HepG2 (cell line): ENCODE results near the gene CD33. TPM values are rescaled to one million over a fixed set of nuclear protein-coding genes. Genes with fewer than 3 reads are reported as not detected.

Experiments
- ATAC-seq: fragments of 200-7000 bp; cut with Tn5 transposase; 3 replicates; pipeline ENCODE4 v1.9.1; 2020; ENCODE audit warnings: mild to moderate bottlenecking, moderate library complexity
- BruUV-seq: library from RNA; stranded (reverse); fragments of 400-500 nt; replicated peaks from 2 replicates; lab custom pipeline; 2021; lab: Mats Ljungman, UMichigan
- CTCF ChIA-PET: fragments of 300-600 bp; formaldehyde crosslinking; extraction: SDS; loops from one replicate; lab custom pipeline; 2021; ENCODE audit warnings: low total read pairs, inconsistent platforms, low intra/inter-chr PET ratio; lab: Yijun Ruan, JAX
- POLR2A ChIA-PET: fragments of 350-600 bp; sonication (Branson Sonifier 250); formaldehyde crosslinking; loops from one replicate; lab custom pipeline; 2020; ENCODE audit warnings: antibody characterized with exemption, inconsistent platforms; lab: Yijun Ruan, JAX
- DNase-seq: peaks from one replicate; pipeline ENCODE4 v3.0.0-alpha.2; 2015; ENCODE audit warnings: low spot score
- FAIRE-seq: peaks from 3 replicates; lab custom pipeline; 2011; peaks lifted over from hg19 to GRCh38; lab: Jason Lieb, UNC
- H2AFZ ChIP-seq: one replicate; pipeline ENCODE4 v1.6.1; 2011; ENCODE audit warnings: low read length, inconsistent platforms
- H3K27ac ChIP-seq: fragments of 300-600 bp; 3 replicates; pipeline ENCODE4 v1.8.0; 2011; ENCODE audit warnings: mixed run types, mild to moderate bottlenecking, mixed read lengths, low read length, inconsistent platforms; ENCODE audit not compliant: insufficient read depth; ENCODE audit errors: extremely low read length
- H3K27me3 ChIP-seq, 2 experiments: fragments of 200-600 bp in 1 of 2; 2 replicates in 1 of 2; 3 replicates in 1 of 2; pipeline versions ENCODE4 v1.6.0 to v1.8.0; 2011; ENCODE audit warnings: low read length in 2 of 2, mild to moderate bottlenecking in 2 of 2, moderate library complexity in 2 of 2, inconsistent platforms in 1 of 2; ENCODE audit not compliant: insufficient read depth in 2 of 2, control insufficient read depth in 1 of 2
- H3K36me3 ChIP-seq, 2 experiments: fragments of 200-600 bp in 1 of 2; replicated peaks in 1 of 2; 2 replicates in 1 of 2; 3 replicates in 1 of 2; pipeline versions ENCODE4 v1.5.1 to v1.8.0; 2011; ENCODE audit warnings: low read length in 2 of 2, inconsistent platforms in 1 of 2; ENCODE audit not compliant: insufficient read depth in 2 of 2, control insufficient read depth in 1 of 2
- H3K4me1 ChIP-seq: 2 replicates; pipeline ENCODE4 v1.5.1; 2012; ENCODE audit warnings: low read length, inconsistent platforms; ENCODE audit not compliant: insufficient read depth
- H3K4me2 ChIP-seq: 2 replicates; pipeline ENCODE4 v1.6.0; 2011; ENCODE audit warnings: low read depth, low read length, inconsistent platforms
- H3K4me3 ChIP-seq, 3 experiments: fragments of 200-600 bp in 1 of 3; sonication (generic), shearing (Covaris generic) in 1 of 3; replicated peaks in 1 of 3; 2 replicates each; pipeline ENCODE4 v1.5.1; 2011 to 2016; ENCODE audit warnings: low read length in 3 of 3, inconsistent platforms in 2 of 3, low read depth in 2 of 3, mild to moderate bottlenecking in 2 of 3, control low read depth in 1 of 3, mixed read lengths in 1 of 3; ENCODE audit not compliant: insufficient read depth in 1 of 3
- H3K79me2 ChIP-seq: one replicate; pipeline ENCODE4 v1.6.1; 2011; ENCODE audit warnings: low read length, inconsistent platforms; ENCODE audit not compliant: insufficient read depth
- H3K9ac ChIP-seq: 2 replicates; pipeline ENCODE4 v1.6.0; 2011; ENCODE audit warnings: mild to moderate bottlenecking, low read depth, low read length, inconsistent platforms; ENCODE audit not compliant: insufficient read depth
- H3K9me3 ChIP-seq: 2 replicates; pipeline ENCODE4 v1.5.1; 2012; ENCODE audit warnings: mild to moderate bottlenecking, low read length
- H4K20me1 ChIP-seq: 2 replicates; pipeline ENCODE4 v1.6.0; 2011; ENCODE audit warnings: inconsistent platforms, mild to moderate bottlenecking, low read length, moderate library complexity; ENCODE audit not compliant: insufficient read depth
- ASH2L ChIP-seq: fragments of 300-600, 200-600 bp; sonication (generic); IDR thresholded peaks from 2 replicates; pipeline ENCODE4 v1.7.0; 2017; ENCODE audit warnings: low read depth, mild to moderate bottlenecking, moderate library complexity, mixed read lengths, low read length; ENCODE audit not compliant: insufficient read length
- BRCA1 ChIP-seq: sonication (generic); formaldehyde crosslinking; IDR thresholded peaks from 2 replicates; pipeline ENCODE4 v1.4.0; 2020; ENCODE audit warnings: missing genetic modification reagents
- E2F5 ChIP-seq: sonication (generic); formaldehyde crosslinking; conservative IDR thresholded peaks from 2 replicates; pipeline ENCODE4 v1.4.0; 2020; ENCODE audit warnings: missing genetic modification reagents
- GATA4 ChIP-seq: sonication (generic); IDR thresholded peaks from 2 replicates; pipeline ENCODE4 v1.6.1; 2016; ENCODE audit warnings: antibody characterized with exemption, low read depth, borderline replicate concordance
- GATAD1 ChIP-seq: IDR thresholded peaks from 2 replicates; pipeline ENCODE4 v1.6.1; 2016; ENCODE audit warnings: missing genetic modification reagents, missing compliant biosample characterization
- KDM5A ChIP-seq: fragments of 200-600 bp; sonication (generic); IDR thresholded peaks from 2 replicates; pipeline ENCODE4 v1.7.0; 2018; ENCODE audit warnings: antibody characterized with exemption, mild to moderate bottlenecking, low read length, borderline replicate concordance
- MLX ChIP-seq: IDR thresholded peaks from 2 replicates; pipeline ENCODE4 v1.6.1; 2016
- NFE2L2 ChIP-seq: fragments of 150-350 bp; IDR thresholded peaks from 2 replicates; pipeline ENCODE4 v1.6.1; 2014; ENCODE audit warnings: low read length
- NR2C2 ChIP-seq: sonication (generic); formaldehyde crosslinking; IDR thresholded peaks from 2 replicates; pipeline ENCODE4 v1.4.0; 2020; ENCODE audit warnings: missing genetic modification reagents, mild to moderate bottlenecking, moderate library complexity, borderline replicate concordance
- ONECUT2 ChIP-seq: sonication (generic); formaldehyde crosslinking; IDR thresholded peaks from 2 replicates; pipeline ENCODE4 v1.4.0; 2020; ENCODE audit warnings: missing genetic modification reagents
- SP2 ChIP-seq: sonication (generic); formaldehyde crosslinking; IDR thresholded peaks from 2 replicates; pipeline ENCODE4 v1.5.1; 2020; ENCODE audit warnings: mild to moderate bottlenecking, missing genetic modification reagents
- TEF ChIP-seq: sonication (generic); formaldehyde crosslinking; IDR thresholded peaks from 2 replicates; pipeline ENCODE4 v1.5.0; 2020; ENCODE audit warnings: missing genetic modification reagents
- TOE1 ChIP-seq: sonication (generic); formaldehyde crosslinking; IDR thresholded peaks from 2 replicates; pipeline ENCODE4 v1.4.0; 2020; ENCODE audit warnings: mild to moderate bottlenecking, missing genetic modification reagents
- ZFP82 ChIP-seq: sonication (generic); formaldehyde crosslinking; IDR thresholded peaks from 2 replicates; pipeline ENCODE4 v1.5.1; 2020; ENCODE audit warnings: mild to moderate bottlenecking, missing genetic modification reagents, borderline replicate concordance
- ZNF160 ChIP-seq: sonication (generic); formaldehyde crosslinking; IDR thresholded peaks from 2 replicates; pipeline ENCODE4 v1.8.0; 2022; ENCODE audit warnings: mild to moderate bottlenecking, inconsistent platforms, missing genetic modification reagents
- ZNF44 ChIP-seq: sonication (generic); formaldehyde crosslinking; IDR thresholded peaks from 2 replicates; pipeline ENCODE4 v1.5.1; 2020; ENCODE audit warnings: mild to moderate bottlenecking, missing genetic modification reagents
- ZNF543 ChIP-seq: sonication (generic); formaldehyde crosslinking; IDR thresholded peaks from 2 replicates; pipeline ENCODE4 v1.4.0; 2020; ENCODE audit warnings: mild to moderate bottlenecking, missing genetic modification reagents
- ZNF792 ChIP-seq: IDR thresholded peaks from 2 replicates; pipeline ENCODE4 v1.6.1; 2016
- WGBS: methylation state at CpG from one replicate; pipeline ENCODE4 v1.1.6; 2017; ENCODE audit warnings: low lambda C conversion rate; 5-methylcytosine and 5-hydroxymethylcytosine counted together
- in situ Hi-C: cut with HindIII; loops from 2 replicates; pipeline ENCODE4 v1.10.0; 2017; ENCODE audit warnings: low pct_unique_long_range_greater_than_20kb; ENCODE audit not compliant: extremely low pct_ligation_motif_present
- intact Hi-C: fragments of 100-400 bp; cut with micrococcal nuclease; formaldehyde crosslinking; loops from one replicate; pipeline ENCODE4 v1.10.0; 2022; ENCODE audit not compliant: unreplicated experiment
- polyA plus RNA-seq, 8 experiments: library from polyadenylated mRNA; depleted of rRNA in 3 of 8; stranded (reverse) in 7 of 8; unstranded in 1 of 8; fragments of >200 nt; fragmentation: Illumina TruSeq in 4 of 8; extraction: Trizol in 4 of 8; gene quantifications; 2 replicates each; pipeline versions ENCODE4 v1.2.1 to v1.2.3, GENCODE V29; 2011 to 2016; ENCODE audit warnings: low read depth in 4 of 8, missing spikeins in 1 of 8, mixed read lengths in 1 of 8; ENCODE audit not compliant: insufficient read depth in 1 of 8
- total RNA-seq, 5 experiments: library from RNA; depleted of rRNA; stranded (reverse); fragments of >200 nt; fragmentation: Illumina TruSeq; extraction: Trizol; gene quantifications; 2 replicates each; pipeline ENCODE4 v1.2.3, GENCODE V29; 2016; ENCODE audit warnings: low read depth in 1 of 5

CD33 gene
- total and polyA plus RNA-seq, 2 of the 13 experiments (the other 11 are each of a cell fraction or from before 2014, with no cell fraction given) = 0.29 TPM; not detected in 1

- TF ChIP-seq GATA4 (no peak), TOE1 (CRISPR knock-in tag) (no peak), NFE2L2 (no peak), ZNF160 (no peak), ZNF543 (CRISPR knock-in tag) (no peak), ONECUT2 (CRISPR knock-in tag) (no peak)
Measured at GRCh38 chr19:51207747-51208146, 17.1 kb upstream of the CD33 start (continued).

- no peaks in the 10 kb centered on the region for H3K4me1 ChIP-seq
- H3K9me3 ChIP-seq = no peaks in the 10 kb centered on the region
- no peaks in the 10 kb centered on the region for H3K36me3 ChIP-seq
- intact Hi-C loops (no loop called here), in situ Hi-C loops (no loop called here)
- H3K79me2 ChIP-seq = no peaks in the 10 kb centered on the region
- no peak overlapping the region for H3K4me3 ChIP-seq
- H3K27ac ChIP-seq = no peak overlapping the region
- no peak for FAIRE-seq
- POLR2A ChIA-PET = no interaction called here
- no peak for DNase-seq
- no peaks in the 10 kb centered on the region for H4K20me1 ChIP-seq
- no peak overlapping the region for H3K9ac ChIP-seq
- peaks cover 0 to 4% of the 10 kb centered on the region in 2 experiments; a peak in 2 of 5 replicates for H3K27me3 ChIP-seq
- CTCF ChIA-PET = no interaction called here
- 6% methylated on average over 4 of the region's 6 CpGs for WGBS
- no peak overlapping the region for H2AFZ ChIP-seq
- no peak overlapping the region for H3K4me2 ChIP-seq
- BruUV-seq = no TSS peak
- ATAC-seq = no peak
- no peak for TF ChIP-seq GATAD1
- no peak for TF ChIP-seq KDM5A
- no peak for TF ChIP-seq ASH2L
- TF ChIP-seq MLX (CRISPR knock-in tag) = no peak
- no peak for TF ChIP-seq ZFP82 (CRISPR knock-in tag)
- no peak for TF ChIP-seq E2F5
- TF ChIP-seq BRCA1 (CRISPR knock-in tag) = no peak
- TF ChIP-seq NR2C2 (CRISPR knock-in tag) = no peak
- no peak for TF ChIP-seq SP2
- TF ChIP-seq TEF (CRISPR knock-in tag) = no peak
- TF ChIP-seq ZNF44 (CRISPR knock-in tag) = no peak
- no peak for TF ChIP-seq ZNF792 (CRISPR knock-in tag)
Measured at GRCh38 chr19:51210191-51210784, 14.6 kb upstream of the CD33 start.
